Progenitor cell of endocrine pancreas (in vitro differentiated cells): ENCODE measurements around the gene CCND2. TPM values are rescaled to one million over a fixed set of nuclear protein-coding genes. Genes with fewer than 3 reads are reported as not detected.

Experiments used
- DNase-seq: peaks from one replicate; pipeline ENCODE4 v3.0.0; 2021; ENCODE audit warnings: low spot score; ENCODE audit not compliant: unreplicated experiment
- H3K27ac Mint-ChIP-seq: 2 replicates; pipeline ENCODE4 v1.8.0; 2021; ENCODE audit warnings: mild to moderate bottlenecking, moderate library complexity, mixed read lengths
- H3K27me3 Mint-ChIP-seq: 2 replicates; pipeline ENCODE4 v1.8.0; 2021; ENCODE audit warnings: mixed read lengths
- H3K36me3 Mint-ChIP-seq: 2 replicates; pipeline ENCODE4 v1.8.0; 2022; ENCODE audit warnings: mixed read lengths; ENCODE audit not compliant: insufficient read depth
- H3K4me1 Mint-ChIP-seq: 2 replicates; pipeline ENCODE4 v1.8.0; 2021; ENCODE audit warnings: low read depth, mixed read lengths
- H3K4me3 Mint-ChIP-seq: 2 replicates; pipeline ENCODE4 v1.8.0; 2021; ENCODE audit warnings: low read depth, mild to moderate bottlenecking, moderate library complexity, mixed read lengths
- H3K9me3 Mint-ChIP-seq: 2 replicates; pipeline ENCODE4 v1.8.0; 2021; ENCODE audit warnings: low read depth, mixed read lengths
- total RNA-seq: library from RNA; stranded (reverse); gene quantifications from 2 replicates; pipeline ENCODE4 v1.2.1, GENCODE V29; 2021
- TF ChIP-seq, protein P1 (sequence below): fragments of 200-600 bp; sonication (generic); IDR thresholded peaks from one replicate; pipeline ENCODE4 v1.5.0; 2021; ENCODE audit warnings: antibody characterized with exemption, mild to moderate bottlenecking; ENCODE audit not compliant: unreplicated experiment

CCND2 gene
- total RNA-seq, 1 donor from 2014 or later, result 463 TPM

DNA sequence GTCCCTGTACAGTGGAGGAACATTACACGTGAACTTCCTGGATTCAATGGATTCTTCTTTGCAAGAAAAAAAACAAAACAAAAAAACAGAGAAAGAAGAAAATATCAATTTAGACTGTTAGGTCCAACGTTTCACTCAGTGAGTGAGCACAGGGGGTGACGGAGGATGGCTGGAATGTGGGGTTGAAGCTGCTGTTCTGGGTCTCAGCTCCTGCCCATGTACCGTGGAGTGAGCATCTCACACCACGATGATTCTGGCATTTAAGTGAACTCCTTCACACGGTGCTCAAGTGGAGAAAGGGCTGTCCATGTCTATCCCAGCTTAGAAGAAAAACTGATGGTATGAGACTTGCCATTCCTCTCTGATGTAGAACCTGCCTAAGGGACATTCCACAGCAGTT lies 23.2 kb downstream of the CCND2 start:
- peaks cover under 1% of the 10 kb centered on the region for H3K4me1 Mint-ChIP-seq
- TF ChIP-seq, protein P1, sequence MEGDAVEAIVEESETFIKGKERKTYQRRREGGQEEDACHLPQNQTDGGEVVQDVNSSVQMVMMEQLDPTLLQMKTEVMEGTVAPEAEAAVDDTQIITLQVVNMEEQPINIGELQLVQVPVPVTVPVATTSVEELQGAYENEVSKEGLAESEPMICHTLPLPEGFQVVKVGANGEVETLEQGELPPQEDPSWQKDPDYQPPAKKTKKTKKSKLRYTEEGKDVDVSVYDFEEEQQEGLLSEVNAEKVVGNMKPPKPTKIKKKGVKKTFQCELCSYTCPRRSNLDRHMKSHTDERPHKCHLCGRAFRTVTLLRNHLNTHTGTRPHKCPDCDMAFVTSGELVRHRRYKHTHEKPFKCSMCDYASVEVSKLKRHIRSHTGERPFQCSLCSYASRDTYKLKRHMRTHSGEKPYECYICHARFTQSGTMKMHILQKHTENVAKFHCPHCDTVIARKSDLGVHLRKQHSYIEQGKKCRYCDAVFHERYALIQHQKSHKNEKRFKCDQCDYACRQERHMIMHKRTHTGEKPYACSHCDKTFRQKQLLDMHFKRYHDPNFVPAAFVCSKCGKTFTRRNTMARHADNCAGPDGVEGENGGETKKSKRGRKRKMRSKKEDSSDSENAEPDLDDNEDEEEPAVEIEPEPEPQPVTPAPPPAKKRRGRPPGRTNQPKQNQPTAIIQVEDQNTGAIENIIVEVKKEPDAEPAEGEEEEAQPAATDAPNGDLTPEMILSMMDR, result no peak
- no peaks in the 10 kb centered on the region for H3K9me3 Mint-ChIP-seq
- H3K27me3 Mint-ChIP-seq, result no peaks in the 10 kb centered on the region
- peaks cover 51% of the 10 kb centered on the region for H3K36me3 Mint-ChIP-seq
- no peak overlapping the region for H3K27ac Mint-ChIP-seq
- no peak for DNase-seq
- H3K4me3 Mint-ChIP-seq, result no peak overlapping the region

DNA sequence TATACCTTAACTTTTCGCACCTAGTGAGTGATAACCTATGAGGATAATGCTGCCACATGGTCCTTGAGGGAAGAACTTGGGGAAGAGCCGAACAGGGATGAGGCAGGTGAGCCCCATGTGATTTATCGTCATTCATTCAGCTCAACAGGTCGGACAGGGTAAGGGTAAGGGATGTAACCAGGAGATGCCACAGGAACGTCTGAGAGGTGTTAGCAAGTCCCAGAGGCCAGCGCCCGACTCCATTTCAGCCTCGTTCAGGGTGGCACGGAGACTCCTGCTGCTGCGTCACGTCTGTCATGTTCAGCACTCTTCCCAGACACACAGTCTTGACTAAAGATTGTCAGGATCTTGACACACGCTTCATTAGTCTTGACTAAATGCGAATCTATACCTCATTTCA lies 24.1 kb downstream of the CCND2 start:
- Mint-ChIP-seq H3K4me3 (no peak overlapping the region), H3K27me3 (no peaks in the 10 kb centered on the region), H3K4me1 (no peaks in the 10 kb centered on the region), H3K27ac (peak overlapping the region; percentile 70), H3K36me3 (peaks cover 54% of the 10 kb centered on the region), H3K9me3 (no peaks in the 10 kb centered on the region)
- TF ChIP-seq, protein P1, result no peak
- DNase-seq, result no peak

DNA sequence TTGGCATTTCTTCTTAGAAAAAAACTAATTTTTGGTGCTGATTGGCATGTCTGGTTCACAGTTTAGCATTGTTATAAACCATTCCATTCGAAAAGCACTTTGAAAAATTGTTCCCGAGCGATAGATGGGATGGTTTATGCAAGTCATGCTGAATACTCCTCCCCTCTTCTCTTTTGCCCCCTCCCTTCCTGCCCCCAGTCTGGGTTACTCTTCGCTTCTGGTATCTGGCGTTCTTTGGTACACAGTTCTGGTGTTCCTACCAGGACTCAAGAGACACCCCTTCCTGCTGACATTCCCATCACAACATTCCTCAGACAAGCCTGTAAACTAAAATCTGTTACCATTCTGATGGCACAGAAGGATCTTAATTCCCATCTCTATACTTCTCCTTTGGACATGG lies 27.3 kb downstream of the CCND2 start:
- Mint-ChIP-seq H3K36me3 (peaks cover 56% of the 10 kb centered on the region), H3K27me3 (no peaks in the 10 kb centered on the region), H3K4me3 (no peak overlapping the region), H3K4me1 (no peaks in the 10 kb centered on the region), H3K9me3 (no peaks in the 10 kb centered on the region), H3K27ac (no peak overlapping the region)
- DNase-seq, result no peak
- TF ChIP-seq, protein P1, result no peak

GRCh38 chr12:4301932-4302501 lies 28.5 kb downstream of the CCND2 start:
- Mint-ChIP-seq H3K27ac (peak overlapping the region; percentile 23), H3K4me3 (no peak overlapping the region)

DNA sequence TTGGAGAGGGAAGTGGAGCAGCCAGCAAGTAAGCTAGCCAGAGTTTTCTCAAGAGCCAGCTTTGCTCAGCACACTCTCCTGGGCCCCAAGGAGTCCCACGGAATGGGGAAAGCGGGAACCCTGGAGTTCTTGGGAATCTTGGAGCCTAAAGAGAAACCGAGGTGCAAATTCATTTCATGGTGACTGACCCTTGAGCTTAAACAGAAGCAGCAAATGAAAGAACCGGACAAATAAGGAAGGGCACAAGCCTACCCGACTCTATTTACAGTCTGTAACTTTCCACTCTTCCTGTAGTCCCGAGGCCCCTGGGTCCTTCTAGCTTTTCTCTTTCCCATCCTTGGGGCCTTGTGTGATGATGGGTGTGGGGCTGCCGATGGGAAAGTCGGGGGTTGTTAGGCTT lies 29.3 kb downstream of the CCND2 start:
- Mint-ChIP-seq H3K4me3 (no peak overlapping the region), H3K27me3 (no peaks in the 10 kb centered on the region), H3K4me1 (peaks cover 11% of the 10 kb centered on the region), H3K36me3 (peaks cover 51% of the 10 kb centered on the region), H3K9me3 (no peaks in the 10 kb centered on the region), H3K27ac (peak overlapping the region; percentile 23)
- TF ChIP-seq, protein P1, result no peak
- no peak for DNase-seq

More at GRCh38 chr12:4301932-4302501, 28.5 kb downstream of the CCND2 start:
- TF ChIP-seq, protein P1, result no peak
- Mint-ChIP-seq H3K27me3 (no peaks in the 10 kb centered on the region), H3K36me3 (peaks cover 55% of the 10 kb centered on the region), H3K4me1 (peaks cover 4% of the 10 kb centered on the region), H3K9me3 (no peaks in the 10 kb centered on the region)
- no peak for DNase-seq
